Fibroblast of lung (primary cell): Measurements from ENCODE around the gene SUGCT. TPM values are rescaled to one million over a fixed set of nuclear protein-coding genes. Genes with fewer than 3 reads are reported as not detected.

Experiments used
- DNase-seq, 2 donors: peaks; one replicate each; pipeline versions ENCODE4 v3.0.0 to v3.0.0-alpha.2; 2010; ENCODE audit warnings: low read depth in 2 of 2
- H2AFZ ChIP-seq: 2 replicates; pipeline ENCODE4 v1.5.1; 2012; ENCODE audit warnings: low read length, control low read depth, inconsistent platforms
- H3K27ac ChIP-seq: 2 replicates; pipeline ENCODE4 v1.5.1; 2011; ENCODE audit warnings: low read length, control low read depth; ENCODE audit not compliant: insufficient read depth
- H3K27me3 ChIP-seq: 2 replicates; pipeline ENCODE4 v1.5.1; 2011; ENCODE audit warnings: mild to moderate bottlenecking, low read length; ENCODE audit not compliant: control insufficient read depth, insufficient read depth
- H3K36me3 ChIP-seq: 2 replicates; pipeline ENCODE4 v1.5.1; 2011; ENCODE audit warnings: low read length; ENCODE audit not compliant: control insufficient read depth, insufficient read depth
- H3K4me1 ChIP-seq: 2 replicates; pipeline ENCODE4 v1.5.1; 2011; ENCODE audit warnings: low read length; ENCODE audit not compliant: control insufficient read depth, insufficient read depth; ENCODE audit errors: extremely low read depth
- H3K4me2 ChIP-seq: 2 replicates; pipeline ENCODE4 v1.5.1; 2011; ENCODE audit warnings: low read length, control low read depth; ENCODE audit not compliant: insufficient read depth; ENCODE audit errors: extremely low read depth
- H3K4me3 ChIP-seq, 4 experiments: fragments of 200-600 bp in 1 of 4; sonication (generic) in 1 of 4; replicated peaks in 1 of 4; 2 replicates each; pipeline ENCODE4 v1.5.1; 2011 to 2016; ENCODE audit warnings: low read length in 4 of 4, low read depth in 3 of 4, mild to moderate bottlenecking in 3 of 4, control low read depth in 2 of 4, inconsistent platforms in 1 of 4, mixed read lengths in 1 of 4; ENCODE audit not compliant: insufficient read depth in 1 of 4; ENCODE audit errors: control extremely low read depth in 1 of 4
- H3K79me2 ChIP-seq: 2 replicates; pipeline ENCODE4 v1.5.1; 2012; ENCODE audit warnings: mild to moderate bottlenecking, low read length, inconsistent platforms; ENCODE audit not compliant: control insufficient read depth, insufficient read depth
- H3K9ac ChIP-seq: 2 replicates; pipeline ENCODE4 v1.5.1; 2011; ENCODE audit warnings: mild to moderate bottlenecking, low read length, control low read depth; ENCODE audit not compliant: insufficient read depth
- H3K9me3 ChIP-seq: 2 replicates; pipeline ENCODE4 v1.5.1; 2012; ENCODE audit warnings: low read depth, low read length; ENCODE audit not compliant: control insufficient read depth, insufficient read depth
- H4K20me1 ChIP-seq: 2 replicates; pipeline ENCODE4 v1.5.1; 2011; ENCODE audit warnings: low read length; ENCODE audit not compliant: control insufficient read depth, insufficient read depth; ENCODE audit errors: extremely low read depth
- EZH2 ChIP-seq: IDR thresholded peaks from 2 replicates; pipeline ENCODE4 v1.5.1; 2012; ENCODE audit warnings: low read length, control low read depth, mild to moderate bottlenecking; ENCODE audit errors: missing control alignments
- polyA plus RNA-seq, 2 donors: library from polyadenylated mRNA; depleted of rRNA in 1 of 2; stranded (reverse) in 1 of 2; unstranded in 1 of 2; fragments of >200 nt; gene quantifications; 2 replicates each; pipeline ENCODE4 v1.2.1, GENCODE V29; 2011 to 2012; ENCODE audit warnings: missing spikeins in 1 of 2
- total RNA-seq: library from RNA; depleted of rRNA; stranded (reverse); fragments of >200 nt; gene quantifications from 2 replicates; pipeline ENCODE4 v1.2.1, GENCODE V29; 2014
- TF ChIP-seq, protein P1 (sequence below), 2 donors: IDR thresholded peaks in 1 of 2; conservative IDR thresholded peaks in 1 of 2; 1 replicate in 1 of 2; 2 replicates in 1 of 2; pipeline ENCODE4 v1.5.1; 2011 to 2012; ENCODE audit warnings: low read length in 2 of 2, control low read depth in 1 of 2, inconsistent platforms in 1 of 2, low read depth in 1 of 2, mild to moderate bottlenecking in 1 of 2

SUGCT gene
- total and polyA plus RNA-seq, 2 donors (not counting 1 experiment from before 2014, with no cell fraction given) = 8.4 to 16.5 TPM

- Histone ChIP-seq H3K9me3 (no peaks in the 10 kb centered on the region), H3K4me2 (no peak overlapping the region), H3K36me3 (no peaks in the 10 kb centered on the region), H4K20me1 (no peaks in the 10 kb centered on the region), H2AFZ (no peak overlapping the region), H3K9ac (no peak overlapping the region), H3K79me2 (no peaks in the 10 kb centered on the region), H3K27me3 (no peaks in the 10 kb centered on the region), H3K27ac (no peak overlapping the region), H3K4me1 (peaks cover 3% of the 10 kb centered on the region), H3K4me3 (no peak overlapping the region)
- DNase-seq = no peak
- no peak for TF ChIP-seq EZH2
- TF ChIP-seq, protein P1, sequence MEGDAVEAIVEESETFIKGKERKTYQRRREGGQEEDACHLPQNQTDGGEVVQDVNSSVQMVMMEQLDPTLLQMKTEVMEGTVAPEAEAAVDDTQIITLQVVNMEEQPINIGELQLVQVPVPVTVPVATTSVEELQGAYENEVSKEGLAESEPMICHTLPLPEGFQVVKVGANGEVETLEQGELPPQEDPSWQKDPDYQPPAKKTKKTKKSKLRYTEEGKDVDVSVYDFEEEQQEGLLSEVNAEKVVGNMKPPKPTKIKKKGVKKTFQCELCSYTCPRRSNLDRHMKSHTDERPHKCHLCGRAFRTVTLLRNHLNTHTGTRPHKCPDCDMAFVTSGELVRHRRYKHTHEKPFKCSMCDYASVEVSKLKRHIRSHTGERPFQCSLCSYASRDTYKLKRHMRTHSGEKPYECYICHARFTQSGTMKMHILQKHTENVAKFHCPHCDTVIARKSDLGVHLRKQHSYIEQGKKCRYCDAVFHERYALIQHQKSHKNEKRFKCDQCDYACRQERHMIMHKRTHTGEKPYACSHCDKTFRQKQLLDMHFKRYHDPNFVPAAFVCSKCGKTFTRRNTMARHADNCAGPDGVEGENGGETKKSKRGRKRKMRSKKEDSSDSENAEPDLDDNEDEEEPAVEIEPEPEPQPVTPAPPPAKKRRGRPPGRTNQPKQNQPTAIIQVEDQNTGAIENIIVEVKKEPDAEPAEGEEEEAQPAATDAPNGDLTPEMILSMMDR (conservative IDR thresholded peaks at IDR 0.05 in 1 of 2, IDR thresholded peaks at IDR 0.05 in 1 of 2; ENCODE audit: low read depth in 1 of 2, low read length in 2 of 2) = no peak
These were observed 754.7 kb downstream of the SUGCT start for GRCh38 chr7:40889539-40889938.

DNA sequence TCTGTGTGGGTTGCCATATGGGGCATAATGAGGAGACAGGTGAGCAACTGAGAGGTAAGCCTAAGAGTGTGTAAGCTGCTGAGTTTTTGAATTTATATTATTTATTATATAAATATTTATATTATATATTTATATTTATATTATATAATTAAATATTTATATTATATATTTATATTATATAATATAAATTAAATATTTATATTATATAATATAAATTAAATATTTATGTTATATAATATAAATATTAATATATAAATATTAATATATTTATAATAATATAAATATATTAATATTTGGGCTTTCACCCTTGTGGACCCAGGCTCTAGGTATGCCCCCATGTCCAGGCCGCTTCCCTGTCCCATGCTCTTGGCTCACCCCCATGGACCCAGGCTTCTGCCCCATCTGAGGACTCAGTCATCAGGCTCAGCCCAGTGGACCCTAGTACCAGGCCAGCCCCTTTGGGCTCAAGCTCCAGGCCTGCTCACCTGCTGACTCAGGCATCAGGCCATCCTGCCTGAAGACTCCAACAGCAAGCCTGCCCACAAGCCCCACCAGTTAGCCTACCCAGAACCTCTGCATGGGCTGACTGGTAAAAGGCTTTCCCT, 755.4 kb downstream of the SUGCT start:
- Histone ChIP-seq H3K27ac (no peak overlapping the region), H3K9me3 (no peaks in the 10 kb centered on the region), H3K4me1 (peaks cover 3% of the 10 kb centered on the region), H3K4me3 (no peak overlapping the region), H3K4me2 (no peak overlapping the region), H3K79me2 (no peaks in the 10 kb centered on the region), H3K27me3 (no peaks in the 10 kb centered on the region), H3K9ac (no peak overlapping the region), H3K36me3 (no peaks in the 10 kb centered on the region), H4K20me1 (no peaks in the 10 kb centered on the region), H2AFZ (no peak overlapping the region)
- DNase-seq = no peak
- TF ChIP-seq EZH2 = no peak
- TF ChIP-seq, protein P1 (conservative IDR thresholded peaks at IDR 0.05 in 1 of 2, IDR thresholded peaks at IDR 0.05 in 1 of 2; ENCODE audit: low read depth in 1 of 2, low read length in 2 of 2) = no peak

GRCh38 chr7:40891232-40891631, 756.4 kb downstream of the SUGCT start:
- Histone ChIP-seq H3K9me3 (no peaks in the 10 kb centered on the region), H3K4me3 (no peak overlapping the region)
- TF ChIP-seq, protein P1 (conservative IDR thresholded peaks at IDR 0.05 in 1 of 2, IDR thresholded peaks at IDR 0.05 in 1 of 2; ENCODE audit: low read depth in 1 of 2, low read length in 2 of 2) = no peak
- no peak for TF ChIP-seq EZH2

More at GRCh38 chr7:40891232-40891631, 756.4 kb downstream of the SUGCT start:
- Histone ChIP-seq H3K4me2 (no peak overlapping the region), H3K27me3 (no peaks in the 10 kb centered on the region), H3K27ac (no peak overlapping the region), H2AFZ (no peak overlapping the region), H4K20me1 (no peaks in the 10 kb centered on the region), H3K79me2 (no peaks in the 10 kb centered on the region), H3K4me1 (peaks cover 3% of the 10 kb centered on the region), H3K9ac (no peak overlapping the region), H3K36me3 (no peaks in the 10 kb centered on the region)
- DNase-seq = no peak
